HG02943 (cell line): ENCODE measurements around the gene ZNF77.
"Not testable (repeated sequence)": the region's sequence is repeated elsewhere in the genome, so short reads cannot be mapped to it uniquely, and the experiment has no call there.

Source experiments
- ATAC-seq: cut with Tn5 transposase; IDR thresholded peaks from one replicate; pipeline ENCODE4 v1.9.1; 2021; ENCODE audit warnings: mild to moderate bottlenecking, low read depth, moderate library complexity; ENCODE audit not compliant: unreplicated experiment

Gene ZNF77

DNA sequence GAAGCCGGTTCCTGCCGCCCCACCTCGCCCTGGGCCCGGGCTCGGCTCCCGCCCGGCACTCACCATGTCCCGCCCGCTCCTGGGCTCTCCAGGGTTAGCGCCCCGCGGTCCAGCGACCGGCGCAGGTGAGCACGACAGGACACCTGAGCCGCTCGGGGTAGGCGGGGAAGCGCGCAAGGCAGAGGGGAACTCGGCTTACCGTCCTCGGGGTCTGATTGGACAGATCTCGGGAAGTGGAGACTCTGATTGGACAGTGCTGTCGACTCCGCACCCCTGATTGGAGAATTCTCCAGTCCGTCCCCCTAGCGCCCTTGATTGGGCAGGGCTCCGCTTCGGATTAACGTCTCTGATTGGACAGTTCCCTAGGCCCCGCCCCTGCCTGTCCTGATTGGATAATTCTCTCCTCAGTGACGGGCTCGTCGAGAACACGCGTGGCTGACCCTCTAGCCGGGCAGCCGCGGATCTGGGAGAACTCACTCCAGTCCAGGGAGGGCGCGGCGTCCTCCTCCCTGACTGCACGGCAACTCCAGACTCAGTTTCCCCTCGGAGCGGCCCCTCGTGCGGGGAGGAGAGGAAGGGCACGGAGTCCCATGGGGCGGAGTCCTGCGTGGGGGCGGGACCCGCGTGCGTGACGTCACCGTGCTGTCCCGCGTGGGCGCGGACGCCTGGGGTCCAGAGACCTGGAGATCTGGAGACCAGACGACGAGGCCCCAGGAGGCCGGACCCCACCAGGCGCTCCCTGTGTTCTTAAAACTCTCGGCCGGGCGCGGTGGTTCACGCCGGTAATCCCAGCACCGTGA, at the start of gene ZNF77:
Gene ZNF77 (minus strand): TSS at position 197 of the 800 bp plus-strand sequence. CDS start 131 bp downstream, at position 66.
- ATAC-seq, result peak; percentile 96

DNA sequence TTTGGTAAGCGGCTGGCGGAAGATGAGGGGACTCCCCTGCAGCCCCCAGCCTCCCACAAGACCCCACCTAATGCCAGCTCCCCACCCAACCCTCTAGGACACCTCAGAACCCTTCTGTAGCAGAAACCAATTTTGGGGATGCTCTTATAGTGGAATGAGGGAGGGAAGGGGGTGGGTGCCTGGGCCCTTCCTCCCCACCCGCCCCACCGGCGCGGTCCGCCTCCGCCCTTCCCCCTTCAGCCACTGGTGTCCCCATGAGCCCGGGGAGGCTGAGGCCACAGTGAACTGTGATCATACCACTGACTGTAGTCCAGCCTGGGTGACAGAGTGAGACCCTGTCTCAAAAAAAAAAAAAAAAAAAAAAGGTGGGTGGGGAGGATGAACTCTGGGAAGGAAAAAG, 48.8 kb upstream of the ZNF77 start:
- no peak for ATAC-seq

DNA sequence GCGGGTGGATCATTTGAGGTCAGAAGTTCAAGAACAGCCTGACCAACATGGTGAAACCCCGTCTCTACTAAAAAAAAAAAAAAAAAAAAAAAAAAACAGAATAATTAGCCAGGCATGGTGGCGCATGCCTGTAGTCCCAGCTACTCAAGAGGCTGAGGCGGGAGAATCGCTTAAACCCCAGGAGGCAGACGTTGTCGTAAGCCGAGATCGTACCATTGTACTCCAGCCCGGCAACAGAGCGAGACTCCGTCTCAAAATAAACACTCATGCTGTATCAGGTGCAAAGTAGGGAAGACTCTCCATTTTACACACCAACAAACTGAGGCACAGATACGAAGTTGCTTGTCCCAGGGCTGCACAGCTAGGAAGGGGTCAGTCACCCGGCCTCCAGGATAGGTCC, 48.2 kb upstream of the ZNF77 start:
- ATAC-seq, result no peak

DNA sequence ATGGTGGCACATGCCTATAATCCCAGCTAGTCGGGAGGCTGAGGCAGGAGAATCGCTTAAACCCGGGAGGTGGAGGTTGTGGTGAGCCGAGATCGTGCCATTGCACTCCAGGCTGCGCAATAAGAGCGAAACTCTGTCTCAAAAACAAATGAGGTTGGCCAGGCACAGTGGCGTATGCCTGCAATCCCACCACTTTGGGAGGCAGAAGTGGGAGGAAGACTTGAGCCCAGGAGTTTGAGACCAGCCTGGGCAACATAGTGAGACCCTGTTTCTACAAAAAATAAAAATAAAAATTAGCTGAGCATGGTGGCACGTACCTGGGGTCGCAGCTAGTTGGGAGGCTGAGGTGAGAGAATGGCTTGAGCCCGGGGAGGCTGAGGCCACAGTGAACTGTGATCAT, 47.6 kb upstream of the ZNF77 start:
- not testable (repeated sequence) for ATAC-seq

DNA sequence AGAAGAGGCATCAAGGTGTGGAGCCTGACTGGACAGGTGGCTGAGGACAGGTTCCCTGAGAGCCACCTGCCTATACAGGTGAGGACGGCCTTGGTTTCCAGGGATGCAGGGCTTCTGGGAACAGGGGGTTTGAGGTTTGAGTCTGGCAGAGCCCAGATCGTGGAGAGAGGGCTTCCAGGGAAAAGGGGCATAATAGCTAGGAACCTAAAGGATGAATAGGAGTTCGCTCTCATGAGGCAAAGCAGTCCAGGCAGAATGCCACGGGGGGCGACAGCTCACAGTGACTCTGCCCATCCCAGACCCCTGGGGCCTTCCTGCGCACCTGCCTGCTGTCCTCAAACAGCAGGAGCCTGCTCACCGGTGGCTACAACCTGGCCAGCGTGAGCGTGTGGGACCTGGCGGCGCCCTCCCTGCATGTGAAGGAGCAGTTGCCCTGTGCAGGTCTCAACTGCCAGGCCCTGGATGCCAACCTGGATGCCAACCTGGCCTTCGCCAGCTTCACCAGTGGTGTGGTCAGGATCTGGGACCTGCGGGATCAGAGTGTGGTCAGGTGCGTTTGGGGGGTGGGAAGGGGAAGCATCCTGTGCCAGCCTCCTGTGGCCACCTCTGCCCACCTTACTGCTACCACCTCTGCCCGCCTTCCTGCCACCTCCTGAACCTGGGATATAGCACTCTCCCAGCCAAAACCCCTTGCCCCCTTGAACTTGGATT, 44.6 kb upstream of the ZNF77 start:
- ATAC-seq, result no peak

DNA sequence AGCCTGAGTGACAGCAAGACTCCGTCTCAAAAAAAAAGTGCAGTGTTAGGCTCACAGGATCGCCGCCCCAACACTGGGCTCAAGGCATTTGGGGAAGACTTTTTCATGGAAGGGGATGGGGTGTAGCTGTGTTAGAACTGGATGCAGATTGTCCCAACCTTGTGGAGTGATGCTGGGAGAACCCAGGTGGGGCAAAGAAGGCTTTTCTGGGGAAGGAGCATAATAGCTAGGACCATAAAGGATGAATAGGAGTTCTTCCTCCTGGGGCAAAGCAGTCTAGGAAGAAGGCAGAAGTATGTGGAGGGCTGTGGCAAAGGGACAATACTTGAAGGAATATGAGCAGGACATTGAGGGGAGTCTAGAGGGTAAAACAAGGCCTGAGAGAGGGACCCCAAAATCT, 43.8 kb upstream of the ZNF77 start:
- no peak for ATAC-seq

DNA sequence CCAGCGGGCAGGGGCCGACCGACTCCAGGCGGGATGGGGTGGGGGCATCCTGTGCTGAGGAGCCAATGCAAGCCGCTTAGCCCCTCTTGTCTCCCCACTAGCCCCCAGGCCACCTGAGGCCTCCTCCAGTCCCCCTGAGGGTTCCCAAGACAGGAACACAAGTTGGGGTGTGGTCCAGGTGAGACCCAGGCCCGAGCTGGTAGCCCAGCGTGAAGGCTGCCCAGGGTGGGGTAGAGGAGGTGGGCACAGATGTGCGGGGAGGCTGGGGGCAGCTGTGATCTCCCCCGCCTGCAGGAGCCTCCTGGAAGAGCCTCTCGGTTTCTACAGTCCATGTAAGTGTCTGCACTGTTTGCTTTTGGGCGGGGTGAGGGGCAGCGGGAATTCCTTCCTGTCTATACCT, 43.0 kb upstream of the ZNF77 start:
- ATAC-seq, result no peak

DNA sequence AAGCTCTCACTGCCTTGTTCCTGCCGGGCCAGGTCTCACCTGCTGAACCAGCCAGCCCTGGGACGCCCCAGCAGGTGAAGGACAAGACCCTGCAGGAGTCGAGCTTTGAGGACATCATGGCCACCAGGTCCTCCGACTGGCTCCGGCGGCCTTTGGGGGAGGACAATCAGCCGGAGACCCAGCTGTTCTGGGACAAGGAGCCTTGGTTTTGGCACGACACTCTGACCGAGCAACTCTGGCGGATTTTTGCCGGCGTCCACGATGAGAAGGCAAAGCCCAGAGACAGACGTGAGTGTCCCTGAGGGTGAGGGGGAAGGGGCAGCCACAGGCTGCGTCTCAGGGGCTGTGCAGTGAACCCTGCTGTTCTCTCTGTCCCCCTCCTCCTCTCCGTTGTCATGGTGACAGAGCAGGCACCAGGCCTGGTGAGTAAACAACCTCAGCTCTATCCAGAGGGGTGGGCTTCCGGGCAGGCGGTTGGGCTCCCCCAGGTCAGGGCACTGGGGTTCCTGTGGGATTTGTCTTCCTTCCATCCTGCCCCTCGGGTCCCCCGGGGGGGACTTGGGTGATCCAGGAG, 42.3 kb upstream of the ZNF77 start:
- ATAC-seq, result no peak

DNA sequence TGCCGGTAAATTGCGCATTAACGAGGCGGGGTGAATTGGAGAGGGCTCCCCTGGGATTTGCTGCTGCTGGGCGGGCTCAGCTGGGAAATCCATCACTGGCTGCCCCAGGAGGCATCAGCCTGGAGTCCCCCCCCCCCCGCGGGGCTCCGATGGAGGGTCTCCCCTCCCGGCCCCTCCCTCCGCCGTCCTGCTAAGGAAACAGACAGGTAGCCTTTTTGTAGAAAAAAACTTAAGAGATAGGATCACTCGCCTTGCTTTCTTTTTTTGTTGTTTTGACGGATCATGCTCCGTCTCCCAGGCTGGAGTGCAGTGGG, 39.4 kb upstream of the ZNF77 start:
- ATAC-seq, result no peak

DNA sequence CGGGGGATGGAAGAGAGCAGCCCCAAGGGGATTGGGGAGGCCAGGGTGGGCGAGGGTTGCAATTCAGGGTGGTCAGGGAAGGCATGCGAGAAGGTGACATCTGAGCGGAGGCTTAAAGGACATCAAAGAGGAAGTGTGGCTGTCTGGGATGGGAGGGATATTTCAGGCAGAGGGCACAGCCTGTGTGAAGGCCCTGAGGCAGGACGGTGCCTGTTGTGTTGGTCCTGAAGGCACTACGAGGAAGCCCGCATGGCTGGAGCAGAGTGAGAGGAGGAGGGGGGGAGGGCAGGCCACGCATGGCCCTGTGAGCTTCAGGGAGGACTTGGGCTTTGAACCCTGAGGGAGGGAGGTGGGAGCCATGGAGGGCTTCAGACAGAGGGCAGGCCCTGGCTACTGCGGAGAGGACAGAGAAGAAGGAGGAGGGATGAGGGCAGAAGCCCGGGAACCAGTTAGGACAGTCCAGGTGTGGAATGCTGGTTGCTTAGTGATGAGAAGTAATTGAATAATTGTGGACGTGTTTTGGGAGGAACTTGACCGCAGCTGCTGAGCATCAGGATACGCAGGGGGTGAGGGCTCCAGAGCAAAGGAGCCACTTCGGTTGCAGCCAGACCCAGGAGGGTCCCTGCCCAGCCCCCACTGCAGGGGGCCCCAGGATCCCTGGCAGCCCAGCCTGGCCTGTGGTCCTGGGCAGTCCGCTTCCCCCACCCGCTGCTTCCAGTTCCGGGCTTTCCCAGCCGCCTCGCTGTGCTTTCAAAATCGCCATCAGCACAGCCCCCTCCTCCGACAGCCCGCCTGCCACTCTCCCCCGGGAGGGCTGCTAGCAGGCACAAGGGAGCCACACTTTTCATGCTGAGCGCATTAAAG, 38.8 kb upstream of the ZNF77 start:
- no peak for ATAC-seq

DNA sequence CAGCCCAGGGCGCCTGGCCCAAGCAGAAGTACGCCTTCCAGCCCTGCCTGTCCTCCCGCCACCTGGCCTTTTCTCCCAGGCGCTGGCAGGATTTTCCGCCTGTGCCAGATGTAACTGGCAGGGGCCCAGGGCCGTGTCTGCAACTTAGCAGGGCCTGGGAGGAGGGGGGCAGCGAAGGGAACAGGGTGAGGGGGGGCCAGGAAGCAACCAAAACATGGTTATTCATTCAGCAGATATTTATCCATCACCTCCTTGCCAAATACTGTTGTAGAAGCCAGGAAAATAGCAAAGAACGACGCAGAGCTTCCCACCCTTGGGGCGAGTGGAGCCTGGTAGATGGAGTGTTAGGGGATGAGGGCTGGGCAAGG, 38.2 kb upstream of the ZNF77 start:
- no peak for ATAC-seq

DNA sequence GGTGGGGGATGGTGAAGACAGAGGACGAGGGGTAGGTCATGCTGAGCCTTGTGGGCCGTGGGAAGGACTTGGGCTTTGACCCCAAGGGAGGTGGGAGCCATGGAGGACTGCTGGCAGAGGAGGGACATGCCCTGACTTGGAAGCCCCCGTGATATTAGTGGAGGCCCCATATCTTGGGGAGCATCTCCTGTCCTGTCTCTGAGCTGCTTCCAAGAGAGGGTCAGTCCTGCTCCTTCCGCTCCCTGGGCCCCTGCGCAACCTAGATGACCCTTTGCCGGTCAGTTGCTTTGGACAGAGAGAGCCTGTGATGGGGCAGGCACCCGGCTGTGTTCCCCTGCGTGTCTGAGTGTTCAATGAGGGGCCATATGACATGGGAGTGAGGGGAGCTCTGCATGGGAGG, 37.8 kb upstream of the ZNF77 start:
- no peak for ATAC-seq

DNA sequence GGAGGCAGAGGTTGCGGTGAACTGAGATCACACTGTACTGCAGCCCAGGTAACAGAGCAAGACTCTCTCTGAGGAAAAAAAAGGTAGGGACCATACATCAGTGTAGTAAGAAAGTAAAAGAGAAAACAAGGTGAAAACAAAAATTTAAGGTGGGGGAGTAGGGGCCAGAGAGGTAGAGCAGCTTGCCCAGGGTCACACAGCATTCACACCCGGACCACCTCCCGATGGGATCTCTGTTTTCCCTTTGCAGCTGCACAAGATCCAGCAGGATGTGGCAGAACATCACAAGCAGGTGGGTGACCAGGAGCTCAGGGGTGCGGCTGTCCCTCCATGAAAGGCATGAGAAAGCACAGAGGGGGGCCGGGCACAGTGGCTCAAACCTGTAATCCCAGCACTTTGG, 37.1 kb upstream of the ZNF77 start:
- ATAC-seq, result no peak

DNA sequence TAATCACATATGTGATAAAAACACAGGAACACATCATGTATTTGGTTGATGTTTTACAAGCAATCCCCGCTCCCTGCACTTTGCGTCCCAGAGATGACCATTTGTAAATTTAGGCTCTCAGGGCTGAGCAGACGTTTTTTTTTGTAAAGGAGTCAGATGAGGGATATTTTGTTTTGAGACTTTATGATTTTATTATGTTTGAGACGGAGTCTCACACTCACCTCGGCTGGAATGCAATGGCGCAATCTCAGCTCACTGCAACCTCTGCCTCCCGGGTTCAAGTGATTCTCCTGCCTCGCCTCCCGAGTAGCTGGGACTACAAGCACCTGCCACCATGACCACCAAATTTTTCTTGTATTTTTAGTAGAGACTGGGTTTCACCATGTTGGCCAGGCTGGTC, 34.0 kb upstream of the ZNF77 start:
- no peak for ATAC-seq

DNA sequence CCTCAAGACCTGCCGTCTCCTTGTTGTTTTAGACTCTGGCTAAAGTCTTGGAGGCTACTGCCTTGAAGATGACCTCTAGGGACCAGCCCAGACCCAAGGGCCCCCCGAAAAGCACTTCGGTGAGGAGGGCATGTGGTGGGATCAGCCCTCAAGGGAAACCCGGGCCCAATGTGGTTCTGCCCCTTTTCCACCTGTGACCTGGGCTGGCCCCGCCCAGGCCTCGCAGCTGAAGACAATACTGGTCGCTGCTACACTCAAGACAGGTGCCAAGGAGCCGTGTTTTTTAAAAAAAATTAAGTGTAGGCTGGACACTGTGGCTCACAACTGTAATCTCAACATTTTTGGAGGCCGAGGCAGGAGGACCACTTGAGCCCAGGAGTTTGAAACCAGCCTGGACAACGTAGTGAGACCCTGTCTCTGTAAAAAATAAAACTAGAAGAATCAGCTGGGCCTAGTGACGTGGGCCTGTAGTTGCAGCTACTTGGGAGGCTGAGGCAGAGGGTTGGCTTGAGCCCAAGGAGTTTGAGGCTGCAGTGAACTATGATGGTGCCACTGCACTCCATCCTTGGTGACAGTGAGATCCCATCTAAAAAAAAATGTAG, 33.5 kb upstream of the ZNF77 start:
- no peak for ATAC-seq

DNA sequence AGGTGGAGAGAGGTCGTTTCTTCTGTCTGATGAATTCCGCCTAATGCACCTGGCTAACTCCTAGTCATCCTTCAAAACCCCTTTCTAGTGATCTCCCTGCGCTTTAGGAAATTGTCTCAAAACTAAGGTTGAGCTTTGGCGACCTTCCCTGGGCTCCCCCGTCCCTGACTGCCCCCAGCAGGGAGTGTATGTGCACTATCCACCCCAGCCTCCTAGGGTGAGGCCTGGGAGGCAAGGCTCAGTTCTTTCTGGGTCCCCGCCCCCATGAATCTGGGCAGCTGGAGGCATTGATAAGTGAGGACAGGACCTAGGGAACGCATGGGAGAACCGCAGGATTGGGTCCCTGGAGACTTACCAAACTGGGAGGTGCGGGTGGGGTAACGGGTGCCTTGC, 33.0 kb upstream of the ZNF77 start:
- ATAC-seq, result peak; percentile 7

DNA sequence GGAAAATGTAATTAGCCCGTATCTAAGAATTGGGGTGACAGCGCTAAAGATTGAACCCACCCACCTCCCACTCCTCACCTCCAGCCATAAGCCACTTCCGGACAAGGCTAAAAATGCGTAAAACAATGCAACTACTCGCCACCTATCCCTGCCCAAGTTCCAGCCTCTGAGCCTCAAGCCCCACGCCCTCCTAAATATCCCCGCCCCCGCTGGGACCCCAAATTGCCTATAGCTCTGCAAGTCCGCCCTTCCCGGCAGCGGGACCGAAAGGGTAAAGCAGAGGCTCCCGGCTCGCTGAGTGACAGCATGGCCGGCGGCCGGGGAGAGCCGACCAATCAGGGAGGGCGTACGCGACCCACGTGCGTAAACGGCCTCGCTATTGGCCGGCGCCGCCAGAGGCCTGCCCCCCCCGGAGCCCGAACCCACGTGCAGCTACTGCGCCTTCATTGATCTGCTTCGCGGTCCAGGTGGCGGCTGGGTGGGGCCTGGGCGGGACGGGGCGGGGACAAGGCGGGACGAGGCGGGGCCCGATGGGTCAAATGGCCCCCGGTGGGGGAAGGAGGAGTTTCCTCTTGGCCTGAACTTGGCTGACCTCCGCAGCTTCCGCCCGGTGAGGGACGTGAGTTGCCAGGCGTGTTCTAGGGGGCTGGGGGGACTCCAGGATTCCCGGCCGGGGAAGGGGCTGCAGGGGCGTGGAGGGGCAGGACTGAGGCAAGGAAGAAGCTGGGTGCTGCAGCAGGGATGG, 32.4 kb upstream of the ZNF77 start, which contains the start of gene TLE6:
Gene TLE6 (plus strand): TSS at position 564 of the 745 bp plus-strand sequence. CDS start 670 bp downstream, outside the sequence.
- peak; percentile 90 for ATAC-seq

DNA sequence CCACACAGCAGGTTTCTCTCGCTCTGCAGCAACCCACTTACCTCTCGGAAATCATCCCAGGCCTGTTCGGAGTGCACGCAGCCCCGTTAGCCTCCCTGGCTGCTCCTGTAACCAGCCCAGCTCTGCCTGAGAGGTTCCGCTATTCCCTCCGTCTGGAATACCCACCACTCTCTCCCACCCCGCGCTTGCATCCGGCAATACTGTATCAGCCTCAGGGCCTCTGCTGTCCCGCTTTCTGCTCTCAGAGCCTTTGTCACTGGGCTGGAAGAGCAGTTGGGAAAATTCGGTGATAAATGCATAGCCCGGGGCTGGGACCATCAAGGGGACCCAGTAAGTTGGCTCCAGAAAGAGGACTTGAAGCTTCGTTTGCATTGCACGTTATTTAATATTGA, 31.8 kb upstream of the ZNF77 start:
- no peak for ATAC-seq

DNA sequence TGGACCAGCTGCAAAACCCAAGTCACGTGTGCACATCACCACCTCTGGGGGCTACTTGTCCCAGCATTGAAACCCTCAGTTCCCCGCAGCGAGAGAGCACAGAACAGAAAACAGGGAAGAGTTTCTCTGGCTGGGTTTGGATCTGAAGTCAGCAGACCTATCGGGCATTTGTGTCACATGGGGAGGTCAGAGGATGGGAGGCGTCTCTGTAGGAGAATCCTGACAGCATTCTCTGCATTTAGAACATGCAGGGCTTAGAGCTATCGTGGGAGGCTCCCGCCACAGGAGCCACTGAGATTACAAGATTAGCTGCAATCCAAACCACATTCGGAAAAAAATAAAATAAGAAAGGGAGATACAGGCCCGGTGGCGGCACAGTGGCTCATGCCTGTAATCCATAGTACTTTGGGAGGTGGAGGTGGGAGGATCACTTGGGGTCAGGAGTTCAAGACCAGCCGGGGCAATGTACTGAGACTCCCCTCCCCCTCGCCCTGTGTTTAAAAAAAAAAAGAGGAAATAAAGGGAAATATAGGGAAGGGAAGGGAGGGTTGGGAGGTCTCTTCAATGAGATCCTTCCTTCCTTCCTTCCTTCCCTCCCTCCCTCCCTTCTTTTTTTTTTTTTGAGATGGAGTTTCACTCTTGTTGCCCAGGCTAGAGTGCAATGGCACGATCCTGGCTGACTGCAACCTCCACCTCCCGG, 29.7 kb upstream of the ZNF77 start:
- no peak for ATAC-seq
